ENCODE data around the gene DCXR. TPM values are rescaled to one million over a fixed set of nuclear protein-coding genes. Genes with fewer than 3 reads are reported as not detected.

The DCXR gene
- total and polyA plus RNA-seq, 2 of the 13 experiments (the other 11 are each of a cell fraction or from before 2014, with no cell fraction given) = 287 to 311 TPM

- TF ChIP-seq, protein P1, sequence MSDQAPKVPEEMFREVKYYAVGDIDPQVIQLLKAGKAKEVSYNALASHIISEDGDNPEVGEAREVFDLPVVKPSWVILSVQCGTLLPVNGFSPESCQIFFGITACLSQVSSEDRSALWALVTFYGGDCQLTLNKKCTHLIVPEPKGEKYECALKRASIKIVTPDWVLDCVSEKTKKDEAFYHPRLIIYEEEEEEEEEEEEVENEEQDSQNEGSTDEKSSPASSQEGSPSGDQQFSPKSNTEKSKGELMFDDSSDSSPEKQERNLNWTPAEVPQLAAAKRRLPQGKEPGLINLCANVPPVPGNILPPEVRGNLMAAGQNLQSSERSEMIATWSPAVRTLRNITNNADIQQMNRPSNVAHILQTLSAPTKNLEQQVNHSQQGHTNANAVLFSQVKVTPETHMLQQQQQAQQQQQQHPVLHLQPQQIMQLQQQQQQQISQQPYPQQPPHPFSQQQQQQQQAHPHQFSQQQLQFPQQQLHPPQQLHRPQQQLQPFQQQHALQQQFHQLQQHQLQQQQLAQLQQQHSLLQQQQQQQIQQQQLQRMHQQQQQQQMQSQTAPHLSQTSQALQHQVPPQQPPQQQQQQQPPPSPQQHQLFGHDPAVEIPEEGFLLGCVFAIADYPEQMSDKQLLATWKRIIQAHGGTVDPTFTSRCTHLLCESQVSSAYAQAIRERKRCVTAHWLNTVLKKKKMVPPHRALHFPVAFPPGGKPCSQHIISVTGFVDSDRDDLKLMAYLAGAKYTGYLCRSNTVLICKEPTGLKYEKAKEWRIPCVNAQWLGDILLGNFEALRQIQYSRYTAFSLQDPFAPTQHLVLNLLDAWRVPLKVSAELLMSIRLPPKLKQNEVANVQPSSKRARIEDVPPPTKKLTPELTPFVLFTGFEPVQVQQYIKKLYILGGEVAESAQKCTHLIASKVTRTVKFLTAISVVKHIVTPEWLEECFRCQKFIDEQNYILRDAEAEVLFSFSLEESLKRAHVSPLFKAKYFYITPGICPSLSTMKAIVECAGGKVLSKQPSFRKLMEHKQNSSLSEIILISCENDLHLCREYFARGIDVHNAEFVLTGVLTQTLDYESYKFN (CRISPR knock-in tag; conservative IDR thresholded peaks at IDR 0.05) = no peak
- TF ChIP-seq ZNF737 (CRISPR knock-in tag; IDR thresholded peaks at IDR 0.05; ENCODE audit: borderline replicate concordance) (0 out of 2 replicates have a peak, but pooled peaks have one; percentile 58), ZNF296 (CRISPR knock-in tag; conservative IDR thresholded peaks at IDR 0.05) (peak; percentile 86), NR2F6 (IDR thresholded peaks at IDR 0.05) (peak; percentile 55; the same call in 1 of the 2 replicates), NR2F6 (CRISPR knock-in tag; IDR thresholded peaks at IDR 0.05) (peak; percentile 80), BORCS8-MEF2B (CRISPR knock-in tag; IDR thresholded peaks at IDR 0.05) (no peak), FOXJ3 (CRISPR knock-in tag; IDR thresholded peaks at IDR 0.05; ENCODE audit: borderline replicate concordance) (no peak), ZNF598 (CRISPR knock-in tag; IDR thresholded peaks at IDR 0.05; ENCODE audit: borderline replicate concordance) (peak; percentile 62; the same call in 1 of the 2 replicates), ZNF674 (CRISPR knock-in tag; IDR thresholded peaks at IDR 0.05; ENCODE audit: low read depth) (no peak), KLF13 (CRISPR knock-in tag; IDR thresholded peaks at IDR 0.05) (peak; percentile 93), ZNF34 (CRISPR knock-in tag; IDR thresholded peaks at IDR 0.05; ENCODE audit: borderline replicate concordance) (peak; percentile 3; the same call in 1 of the 2 replicates), ZNF143 (CRISPR knock-in tag; IDR thresholded peaks at IDR 0.05) (no peak; the same call in 1 of the 2 replicates), ZNF580 (CRISPR knock-in tag; IDR thresholded peaks at IDR 0.05; ENCODE audit: borderline replicate concordance, low read depth) (no peak)
- TF ChIP-seq, protein P2, sequence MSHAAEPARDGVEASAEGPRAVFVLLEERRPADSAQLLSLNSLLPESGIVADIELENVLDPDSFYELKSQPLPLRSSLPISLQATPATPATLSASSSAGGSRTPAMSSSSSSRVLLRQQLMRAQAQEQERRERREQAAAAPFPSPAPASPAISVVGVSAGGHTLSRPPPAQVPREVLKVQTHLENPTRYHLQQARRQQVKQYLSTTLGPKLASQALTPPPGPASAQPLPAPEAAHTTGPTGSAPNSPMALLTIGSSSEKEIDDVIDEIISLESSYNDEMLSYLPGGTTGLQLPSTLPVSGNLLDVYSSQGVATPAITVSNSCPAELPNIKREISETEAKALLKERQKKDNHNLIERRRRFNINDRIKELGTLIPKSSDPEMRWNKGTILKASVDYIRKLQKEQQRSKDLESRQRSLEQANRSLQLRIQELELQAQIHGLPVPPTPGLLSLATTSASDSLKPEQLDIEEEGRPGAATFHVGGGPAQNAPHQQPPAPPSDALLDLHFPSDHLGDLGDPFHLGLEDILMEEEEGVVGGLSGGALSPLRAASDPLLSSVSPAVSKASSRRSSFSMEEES (CRISPR knock-in tag; IDR thresholded peaks at IDR 0.05) = no peak
- TF ChIP-seq, protein P3, sequence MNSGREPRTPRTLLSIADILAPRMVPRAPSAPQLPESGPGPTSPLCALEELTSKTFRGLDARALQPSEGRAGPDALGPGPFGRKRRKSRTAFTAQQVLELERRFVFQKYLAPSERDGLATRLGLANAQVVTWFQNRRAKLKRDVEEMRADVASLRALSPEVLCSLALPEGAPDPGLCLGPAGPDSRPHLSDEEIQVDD (CRISPR knock-in tag; IDR thresholded peaks at IDR 0.05; ENCODE audit: borderline replicate concordance) = no peak
- TF ChIP-seq, protein P4, sequence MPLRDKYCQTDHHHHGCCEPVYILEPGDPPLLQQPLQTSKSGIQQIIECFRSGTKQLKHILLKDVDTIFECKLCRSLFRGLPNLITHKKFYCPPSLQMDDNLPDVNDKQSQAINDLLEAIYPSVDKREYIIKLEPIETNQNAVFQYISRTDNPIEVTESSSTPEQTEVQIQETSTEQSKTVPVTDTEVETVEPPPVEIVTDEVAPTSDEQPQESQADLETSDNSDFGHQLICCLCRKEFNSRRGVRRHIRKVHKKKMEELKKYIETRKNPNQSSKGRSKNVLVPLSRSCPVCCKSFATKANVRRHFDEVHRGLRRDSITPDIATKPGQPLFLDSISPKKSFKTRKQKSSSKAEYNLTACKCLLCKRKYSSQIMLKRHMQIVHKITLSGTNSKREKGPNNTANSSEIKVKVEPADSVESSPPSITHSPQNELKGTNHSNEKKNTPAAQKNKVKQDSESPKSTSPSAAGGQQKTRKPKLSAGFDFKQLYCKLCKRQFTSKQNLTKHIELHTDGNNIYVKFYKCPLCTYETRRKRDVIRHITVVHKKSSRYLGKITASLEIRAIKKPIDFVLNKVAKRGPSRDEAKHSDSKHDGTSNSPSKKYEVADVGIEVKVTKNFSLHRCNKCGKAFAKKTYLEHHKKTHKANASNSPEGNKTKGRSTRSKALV (CRISPR knock-in tag; IDR thresholded peaks at IDR 0.05) = no peak
- TF ChIP-seq, protein P5, sequence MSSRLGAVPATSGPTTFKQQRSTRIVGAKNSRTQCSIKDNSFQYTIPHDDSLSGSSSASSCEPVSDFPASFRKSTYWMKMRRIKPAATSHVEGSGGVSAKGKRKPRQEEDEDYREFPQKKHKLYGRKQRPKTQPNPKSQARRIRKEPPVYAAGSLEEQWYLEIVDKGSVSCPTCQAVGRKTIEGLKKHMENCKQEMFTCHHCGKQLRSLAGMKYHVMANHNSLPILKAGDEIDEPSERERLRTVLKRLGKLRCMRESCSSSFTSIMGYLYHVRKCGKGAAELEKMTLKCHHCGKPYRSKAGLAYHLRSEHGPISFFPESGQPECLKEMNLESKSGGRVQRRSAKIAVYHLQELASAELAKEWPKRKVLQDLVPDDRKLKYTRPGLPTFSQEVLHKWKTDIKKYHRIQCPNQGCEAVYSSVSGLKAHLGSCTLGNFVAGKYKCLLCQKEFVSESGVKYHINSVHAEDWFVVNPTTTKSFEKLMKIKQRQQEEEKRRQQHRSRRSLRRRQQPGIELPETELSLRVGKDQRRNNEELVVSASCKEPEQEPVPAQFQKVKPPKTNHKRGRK (CRISPR knock-in tag; IDR thresholded peaks at IDR 0.05) = peak; percentile 74; the same call in 1 of the 2 replicates
- TF ChIP-seq, protein P6, sequence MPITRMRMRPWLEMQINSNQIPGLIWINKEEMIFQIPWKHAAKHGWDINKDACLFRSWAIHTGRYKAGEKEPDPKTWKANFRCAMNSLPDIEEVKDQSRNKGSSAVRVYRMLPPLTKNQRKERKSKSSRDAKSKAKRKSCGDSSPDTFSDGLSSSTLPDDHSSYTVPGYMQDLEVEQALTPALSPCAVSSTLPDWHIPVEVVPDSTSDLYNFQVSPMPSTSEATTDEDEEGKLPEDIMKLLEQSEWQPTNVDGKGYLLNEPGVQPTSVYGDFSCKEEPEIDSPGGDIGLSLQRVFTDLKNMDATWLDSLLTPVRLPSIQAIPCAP (CRISPR knock-in tag; IDR thresholded peaks at IDR 0.05; ENCODE audit: low read depth) = no peak
These were observed 37.3 kb downstream of the DCXR start (continued) for GRCh38 chr17:81999976-82000802.
